HCT116 (cell line): Measurements from ENCODE around the gene TENM3. TPM values are rescaled to one million over a fixed set of nuclear protein-coding genes. Genes with fewer than 3 reads are reported as not detected.

ENCODE experiments used
- ATAC-seq: fragments of 200-7000 bp; cut with Tn5 transposase; 2 replicates; pipeline ENCODE4 v1.9.1; 2020; ENCODE audit warnings: mild to moderate bottlenecking, moderate library complexity
- BruUV-seq: library from RNA; stranded (reverse); fragments of 400-500 nt; replicated peaks from 2 replicates; lab custom pipeline; 2021; lab: Mats Ljungman, UMichigan
- CTCF ChIA-PET: fragments of 300-600 bp; sonication (Branson Sonifier 250); formaldehyde crosslinking; loops from one replicate; lab custom pipeline; 2021; ENCODE audit warnings: antibody characterized with exemption; lab: Charles Lee
- POLR2A ChIA-PET: fragments of 300-600, 350-600 bp; sonication (Branson Sonifier 250); formaldehyde crosslinking; loops from one replicate; lab custom pipeline; 2021; ENCODE audit warnings: antibody characterized with exemption; lab: Charles Lee
- RAD21 ChIA-PET, 2 experiments: fragments of 300-600 bp; sonication (Branson Sonifier 250); formaldehyde crosslinking; loops; one replicate each; lab custom pipeline; 2023; ENCODE audit warnings: low total read pairs in 2 of 2; ENCODE audit not compliant: uncharacterized antibody in 2 of 2, unreplicated experiment in 2 of 2, low non-redundant PET in 1 of 2; lab: Charles Lee
- DNase-seq: peaks from one replicate; pipeline ENCODE4 v3.0.0-alpha.2; 2010; ENCODE audit warnings: low read depth, low spot score
- H2AFZ ChIP-seq: fragments of 200-600 bp; shearing (Covaris generic), sonication (generic); 2 replicates; pipeline ENCODE4 v1.6.1; 2017; ENCODE audit warnings: low read depth, mixed run types, mixed read lengths, antibody characterized with exemption, low read length; ENCODE audit not compliant: poor library complexity, severe bottlenecking
- H3K27ac ChIP-seq: 2 replicates; pipeline ENCODE4 v1.5.1; 2012; ENCODE audit warnings: low read depth, low read length
- H3K27me3 ChIP-seq: fragments of 200-600 bp; sonication (generic); 2 replicates; pipeline ENCODE4 v1.6.1; 2016; ENCODE audit warnings: mixed run types, low read length, mixed read lengths; ENCODE audit not compliant: insufficient read depth
- H3K36me3 ChIP-seq, 2 experiments: fragments of 200-500 bp in 1 of 2; fragments of 200-600 bp in 1 of 2; sonication (Bioruptor generic) in 1 of 2; sonication (generic) in 1 of 2; 2 replicates each; pipeline versions ENCODE4 v1.5.1 to v1.6.1; 2014 to 2016; ENCODE audit warnings: low read length in 2 of 2, inconsistent platforms in 1 of 2, mixed read lengths in 1 of 2, mixed run types in 1 of 2; ENCODE audit not compliant: insufficient read depth in 2 of 2, control insufficient read depth in 1 of 2
- H3K4me1 ChIP-seq, 2 experiments: fragments of 200-600 bp in 1 of 2; sonication (generic) in 1 of 2; 2 replicates each; pipeline versions ENCODE4 v1.5.1 to v1.6.1; 2012 to 2017; ENCODE audit warnings: low read length in 2 of 2, inconsistent platforms in 1 of 2, mild to moderate bottlenecking in 1 of 2, mixed read lengths in 1 of 2, mixed run types in 1 of 2, moderate library complexity in 1 of 2; ENCODE audit not compliant: insufficient read depth in 2 of 2, control insufficient read depth in 1 of 2
- H3K4me2 ChIP-seq: fragments of 200-600 bp; sonication (generic); 2 replicates; pipeline ENCODE4 v1.6.1; 2017; ENCODE audit warnings: mixed run types, low read length, mixed read lengths
- H3K4me3 ChIP-seq, 2 experiments: fragments of 200-600 bp in 1 of 2; sonication (generic) in 1 of 2; replicated peaks in 1 of 2; 2 replicates each; pipeline ENCODE4 v1.5.1; 2011 to 2016; ENCODE audit warnings: low read length in 2 of 2, control low read depth in 1 of 2, low read depth in 1 of 2, mild to moderate bottlenecking in 1 of 2, mixed read lengths in 1 of 2, mixed run types in 1 of 2
- H3K79me2 ChIP-seq: fragments of 200-600 bp; sonication (generic); 2 replicates; pipeline ENCODE4 v1.6.1; 2017; ENCODE audit warnings: mild to moderate bottlenecking, mixed run types, low read length, moderate library complexity, mixed read lengths; ENCODE audit not compliant: insufficient read depth
- H3K9ac ChIP-seq: fragments of 200-600 bp; sonication (generic); 2 replicates; pipeline ENCODE4 v1.6.1; 2016; ENCODE audit warnings: low read length, mixed read lengths
- H3K9me2 ChIP-seq: fragments of 200-600 bp; sonication (generic), shearing (Covaris generic); 2 replicates; pipeline ENCODE4 v1.6.1; 2017; ENCODE audit warnings: mixed run types, mild to moderate bottlenecking, moderate library complexity; ENCODE audit not compliant: insufficient read depth
- H3K9me3 ChIP-seq, 2 experiments: fragments of 200-500 bp in 1 of 2; fragments of 200-600 bp in 1 of 2; sonication (Bioruptor generic) in 1 of 2; sonication (generic) in 1 of 2; 2 replicates each; pipeline ENCODE4 v1.6.1; 2014 to 2017; ENCODE audit warnings: low read length in 2 of 2, mixed read lengths in 2 of 2, inconsistent platforms in 1 of 2, low read depth in 1 of 2, mild to moderate bottlenecking in 1 of 2, mixed run types in 1 of 2, moderate library complexity in 1 of 2; ENCODE audit not compliant: control insufficient read depth in 1 of 2, insufficient read depth in 1 of 2
- H4K20me1 ChIP-seq: fragments of 200-600 bp; sonication (generic), shearing (Covaris generic); 2 replicates; pipeline ENCODE4 v1.6.1; 2017; ENCODE audit warnings: mixed run types, mild to moderate bottlenecking, moderate library complexity; ENCODE audit not compliant: insufficient read depth
- CBX3 ChIP-seq: IDR thresholded peaks from 2 replicates; pipeline ENCODE4 v1.6.1; 2012; ENCODE audit warnings: low read depth
- ELF1 ChIP-seq: IDR thresholded peaks from 2 replicates; pipeline ENCODE4 v1.6.1; 2012; ENCODE audit warnings: low read depth, borderline replicate concordance
- REST ChIP-seq: IDR thresholded peaks from 2 replicates; pipeline ENCODE4 v1.6.1; 2012; ENCODE audit warnings: low read depth
- intact Hi-C: fragments of 100-400 bp; cut with micrococcal nuclease; formaldehyde crosslinking; loops from 2 replicates; pipeline ENCODE4 v1.10.0; 2022
- total RNA-seq: library from RNA; stranded (reverse); gene quantifications from one replicate; pipeline ENCODE4 v1.2.1, GENCODE V29; 2021; ENCODE audit not compliant: unreplicated experiment

Gene TENM3
- total RNA-seq, 1 experiment from 2014 or later: 0.54 TPM

GRCh38 chr4:182540496-182540895 lies 297.3 kb downstream of the TENM3 start:
- BruUV-seq: no TSS peak
- RAD21 ChIA-PET: no interaction called here
- no peaks in the 10 kb centered on the region for H3K79me2 ChIP-seq

More at GRCh38 chr4:182540496-182540895, 297.3 kb downstream of the TENM3 start:
- H3K9me2 ChIP-seq: no peaks in the 10 kb centered on the region
- H2AFZ ChIP-seq: no peak overlapping the region
- no peak overlapping the region for H3K4me2 ChIP-seq
- no peak overlapping the region for H3K9ac ChIP-seq
- no peaks in the 10 kb centered on the region for H3K36me3 ChIP-seq
- ChIA-PET POLR2A (no interaction called here), CTCF (no interaction called here)
- intact Hi-C loops: no loop called here
- no peaks in the 10 kb centered on the region for H3K9me3 ChIP-seq
- H3K27me3 ChIP-seq: peaks cover 52% of the 10 kb centered on the region
- H3K4me3 ChIP-seq: no peak overlapping the region
- ATAC-seq (no peak), DNase-seq (no peak)
- H4K20me1 ChIP-seq: no peaks in the 10 kb centered on the region
- TF ChIP-seq REST (no peak), CBX3 (no peak), ELF1 (no peak)
- no peaks in the 10 kb centered on the region for H3K4me1 ChIP-seq
- H3K27ac ChIP-seq: no peak overlapping the region
